Hepatic stellate cell (primary cell): Measurements from ENCODE around the gene LRRC57.
A peak's percentile ranks its signal among the peaks of the same experiment; 100 is the strongest.
"Not testable (repeated sequence)": the region's sequence is repeated elsewhere in the genome, so short reads cannot be mapped to it uniquely, and the experiment has no call there.

ENCODE experiments used
- DNase-seq: peaks from one replicate; pipeline ENCODE4 v3.0.0; 2011; ENCODE audit warnings: low spot score

LRRC57 gene

DNA sequence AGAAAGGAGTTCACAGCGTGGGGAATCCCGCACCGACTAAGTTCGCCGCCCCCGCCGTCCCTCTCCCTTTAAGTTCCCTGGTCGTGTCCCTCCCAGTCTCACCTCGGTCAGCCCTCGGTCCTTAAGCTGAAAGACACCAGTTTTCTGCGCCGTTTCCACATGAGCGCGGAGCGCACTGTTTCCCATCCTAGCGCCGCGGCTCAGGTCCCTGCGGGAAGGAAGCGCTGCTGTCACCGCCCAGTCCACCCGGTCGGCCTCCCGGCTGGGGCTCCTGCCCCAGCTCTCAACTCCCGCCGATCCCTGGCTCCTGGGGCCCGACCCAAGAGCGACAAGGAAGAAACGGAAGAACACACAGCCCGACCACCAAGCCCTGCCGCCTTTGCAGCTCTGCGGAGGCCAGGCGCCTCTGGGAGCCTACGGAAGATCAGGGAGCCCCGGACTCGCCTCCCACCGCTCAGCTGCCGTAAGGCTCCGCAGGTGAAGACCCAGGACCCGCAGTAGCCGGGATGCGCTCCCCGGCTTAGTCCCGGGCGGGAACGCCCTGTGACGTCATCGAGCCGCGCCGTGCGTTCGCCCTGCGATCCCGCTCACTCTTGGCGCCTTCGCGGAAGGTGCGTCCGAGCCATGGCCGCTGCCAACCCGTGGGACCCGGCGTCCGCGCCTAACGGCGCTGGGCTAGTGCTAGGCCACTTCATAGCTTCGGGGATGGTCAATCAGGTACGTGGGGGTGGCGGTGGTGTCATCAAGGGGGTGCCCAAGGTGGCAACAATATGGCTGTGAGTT is at the start of gene LRRC57, which contains the start of gene HAUS2:
Gene LRRC57, minus strand, starts transcription at position 545 of the 783 bp plus-strand sequence. Its CDS starts 359 bp downstream, at position 186.
Gene HAUS2, plus strand, starts transcription at position 590 of the 783 bp plus-strand sequence. Its CDS starts 35 bp downstream, at position 625.
- peak; percentile 90 for DNase-seq

GRCh38 chr15:42595626-42596240 is 47.1 kb upstream of the LRRC57 start:
- no peak for DNase-seq

DNA sequence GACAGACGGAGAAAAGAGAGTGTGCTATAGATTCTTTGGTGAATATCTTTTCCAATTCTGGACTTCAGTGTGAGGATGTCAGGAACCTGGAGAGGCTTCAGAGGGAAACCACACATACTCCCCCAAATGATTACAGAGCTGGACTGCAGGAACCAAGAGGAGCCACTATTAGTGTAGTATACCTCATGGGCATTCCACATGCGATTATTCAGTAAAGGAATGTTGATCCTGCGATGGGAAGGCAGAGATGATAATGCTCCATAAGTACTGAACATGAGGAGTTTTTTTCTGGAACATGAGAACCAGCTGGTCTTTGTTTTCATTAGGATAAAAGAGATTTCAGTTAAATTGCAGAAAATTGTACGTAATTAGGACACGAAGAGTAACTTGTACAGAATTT is 45.5 kb upstream of the LRRC57 start:
- DNase-seq: no peak

DNA sequence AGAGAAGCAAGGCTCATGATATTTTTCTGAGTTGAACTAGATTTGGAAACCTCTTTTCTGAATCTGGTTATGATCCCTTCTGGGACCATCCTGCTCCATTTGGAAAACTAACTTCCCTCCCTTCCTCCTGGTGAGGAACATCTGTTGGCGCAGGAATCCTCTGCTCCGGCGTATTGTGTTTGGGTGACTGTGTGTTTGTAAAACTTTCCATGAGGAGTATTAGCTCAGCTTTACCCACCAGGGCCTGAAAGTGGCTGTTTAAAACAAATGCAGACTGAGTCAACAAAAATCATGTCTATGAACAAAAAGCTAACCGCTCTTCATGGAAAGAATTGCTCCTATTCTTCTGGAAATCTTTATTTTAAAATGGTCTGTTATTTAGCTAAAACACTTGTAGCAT is 44.5 kb upstream of the LRRC57 start:
- no peak for DNase-seq

- DNase-seq: no peak
These were observed 44.1 kb upstream of the LRRC57 start for GRCh38 chr15:42592716-42593115.

DNA sequence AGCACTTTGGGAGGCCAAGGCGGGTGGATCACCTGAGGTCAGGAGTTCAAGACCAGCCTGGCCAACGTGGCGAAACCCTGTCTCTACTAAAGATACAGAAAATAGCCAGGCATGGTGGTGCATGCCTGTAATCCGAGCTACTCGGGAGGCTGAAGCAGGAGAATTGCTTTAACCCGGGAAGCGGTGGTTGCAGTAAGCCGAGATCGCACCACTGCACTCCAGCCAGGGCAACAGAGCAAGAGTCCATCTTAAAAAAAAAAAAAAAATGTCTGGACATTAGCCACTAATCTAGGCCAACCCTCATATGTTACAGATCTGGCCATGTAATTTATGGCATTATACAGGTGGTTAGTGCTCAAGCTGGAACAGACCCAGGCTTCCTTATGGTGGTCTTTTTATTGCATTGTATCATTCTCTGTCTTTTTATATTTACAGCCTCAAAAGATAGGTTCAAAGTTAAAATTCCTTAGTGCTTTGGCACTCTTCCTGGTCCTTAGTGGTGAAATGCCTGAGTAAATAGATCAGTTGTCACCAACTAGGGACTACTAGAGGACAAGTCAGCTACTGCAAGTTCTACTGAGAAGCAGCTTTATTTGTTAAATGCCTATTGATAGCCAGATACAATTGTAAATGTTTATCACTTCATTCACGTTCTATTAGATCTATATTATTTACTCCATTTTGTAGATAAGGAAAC is 42.8 kb upstream of the LRRC57 start:
- DNase-seq: peak; percentile 60

GRCh38 chr15:42590619-42591237 is 42.1 kb upstream of the LRRC57 start:
- no peak for DNase-seq

- no peak for DNase-seq
These were observed 35.6 kb upstream of the LRRC57 start for GRCh38 chr15:42584031-42584765.

DNA sequence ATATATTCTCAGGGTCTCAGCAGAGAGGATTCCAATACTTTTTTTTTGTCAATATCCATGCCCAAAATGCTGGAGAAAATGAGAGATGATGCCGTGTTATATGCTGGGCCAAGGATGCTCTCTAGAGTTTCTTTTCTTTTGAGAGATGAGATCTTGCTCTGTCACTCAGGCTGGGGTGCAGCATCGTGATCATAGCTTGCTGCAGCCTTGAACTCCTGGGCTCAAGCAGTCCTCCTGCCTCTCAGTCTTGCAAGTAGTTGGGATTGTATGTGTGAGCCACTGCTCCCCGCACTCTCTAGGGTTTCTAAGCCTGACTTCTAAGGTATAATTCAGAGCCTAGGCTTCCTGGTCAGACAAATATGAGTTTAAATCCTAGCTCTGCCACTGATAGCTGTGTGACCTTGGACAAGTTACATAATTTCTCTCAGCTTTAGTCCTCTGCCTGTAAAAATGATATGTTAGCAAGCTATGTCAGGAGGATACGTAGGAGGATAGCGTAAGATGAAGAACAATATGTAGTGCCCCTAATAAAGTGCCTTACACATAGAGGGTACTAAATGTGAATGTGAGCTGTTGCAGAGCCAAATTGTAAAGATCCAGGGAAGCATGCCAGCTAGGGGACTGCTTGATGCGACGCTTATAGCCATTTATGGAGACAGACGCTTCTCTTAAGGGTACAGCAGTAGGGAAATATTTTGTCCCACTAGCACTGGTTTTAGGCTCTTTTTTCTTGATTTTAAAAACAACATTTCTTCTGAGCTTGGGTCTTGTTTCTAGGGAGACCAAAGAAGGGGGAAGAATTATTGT is 34.2 kb upstream of the LRRC57 start:
- DNase-seq: no peak

GRCh38 chr15:42581272-42581730 is 32.7 kb upstream of the LRRC57 start:
- peak; percentile 75 for DNase-seq

DNA sequence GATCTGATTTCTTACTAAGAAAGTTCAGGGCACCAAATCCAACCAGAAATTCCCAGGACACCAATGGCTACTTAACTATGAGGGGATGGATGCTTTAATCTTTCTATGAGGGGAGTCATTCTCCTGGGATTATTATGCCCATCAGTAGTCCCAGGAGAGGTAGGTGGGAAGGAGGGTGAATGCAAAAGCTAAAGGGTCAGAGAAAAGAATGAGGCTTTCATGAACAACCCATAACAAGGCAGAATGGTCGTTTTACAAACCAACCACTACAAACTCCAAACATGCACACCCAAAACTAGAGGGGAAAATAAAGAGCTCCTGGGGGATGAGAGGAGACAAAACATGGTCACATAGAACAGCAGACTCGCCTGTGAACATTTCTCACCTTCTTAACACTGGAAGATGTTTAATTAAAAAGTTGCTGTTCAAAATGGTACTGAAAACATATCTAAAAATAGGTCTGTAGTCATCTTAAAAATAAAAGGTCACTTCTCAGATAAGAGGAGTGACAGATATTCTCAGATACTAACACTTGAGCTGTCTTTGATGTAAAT is 30.5 kb upstream of the LRRC57 start:
- DNase-seq: no peak

DNA sequence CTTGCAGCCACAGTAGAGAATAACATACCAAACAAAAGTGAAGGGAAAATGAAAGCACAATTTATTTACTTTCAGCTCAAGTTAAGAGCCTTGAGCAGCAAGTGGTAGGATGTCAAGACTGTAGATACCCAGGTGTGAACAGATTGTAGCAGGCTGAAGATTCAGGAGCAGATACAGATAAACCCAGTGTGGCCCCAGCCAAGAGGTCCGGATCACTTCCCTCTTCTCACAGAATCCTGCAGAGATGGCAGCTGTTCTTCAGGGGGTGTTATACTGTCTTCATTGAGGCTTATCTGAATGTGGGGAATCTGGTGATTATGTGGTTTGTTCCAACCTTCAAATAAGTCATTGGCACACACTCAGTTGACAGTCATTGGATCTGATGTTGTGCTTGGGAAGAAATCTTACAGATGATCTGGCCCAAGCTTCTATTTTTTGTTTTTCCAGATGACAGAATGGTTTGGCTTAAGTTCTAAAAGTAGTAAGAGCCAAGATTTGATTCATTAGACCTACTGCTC is 29.0 kb upstream of the LRRC57 start:
- DNase-seq: peak; percentile 49

GRCh38 chr15:42576776-42577175 is 28.2 kb upstream of the LRRC57 start:
- no peak for DNase-seq

DNA sequence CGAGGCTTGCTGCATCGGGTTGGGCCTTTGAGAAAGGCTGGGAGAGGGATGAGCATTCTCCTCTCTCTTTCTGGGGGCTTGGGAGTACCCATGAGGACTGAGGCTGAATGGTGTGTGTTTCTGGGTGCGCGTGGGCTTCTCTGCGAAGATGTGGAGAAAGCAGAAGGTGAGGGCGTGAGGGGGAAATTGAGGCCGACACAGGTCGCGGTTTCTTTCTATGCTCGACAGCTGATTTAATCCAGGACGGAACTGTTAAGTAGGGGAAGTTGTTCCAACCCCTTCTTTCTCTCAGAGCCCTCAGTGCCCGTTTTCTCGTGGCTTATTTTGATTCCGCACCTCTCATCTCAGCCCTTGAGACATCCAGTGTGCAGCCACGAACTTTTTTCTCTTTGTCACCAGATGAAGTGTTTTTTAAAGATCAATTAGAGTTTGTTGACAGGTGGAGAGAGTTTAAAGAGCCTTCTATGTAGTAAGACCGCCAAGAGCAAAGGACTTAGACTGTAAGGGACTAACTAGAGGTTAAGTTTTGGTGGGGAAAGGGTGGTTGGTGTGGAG is 27.5 kb upstream of the LRRC57 start:
- no peak for DNase-seq

DNA sequence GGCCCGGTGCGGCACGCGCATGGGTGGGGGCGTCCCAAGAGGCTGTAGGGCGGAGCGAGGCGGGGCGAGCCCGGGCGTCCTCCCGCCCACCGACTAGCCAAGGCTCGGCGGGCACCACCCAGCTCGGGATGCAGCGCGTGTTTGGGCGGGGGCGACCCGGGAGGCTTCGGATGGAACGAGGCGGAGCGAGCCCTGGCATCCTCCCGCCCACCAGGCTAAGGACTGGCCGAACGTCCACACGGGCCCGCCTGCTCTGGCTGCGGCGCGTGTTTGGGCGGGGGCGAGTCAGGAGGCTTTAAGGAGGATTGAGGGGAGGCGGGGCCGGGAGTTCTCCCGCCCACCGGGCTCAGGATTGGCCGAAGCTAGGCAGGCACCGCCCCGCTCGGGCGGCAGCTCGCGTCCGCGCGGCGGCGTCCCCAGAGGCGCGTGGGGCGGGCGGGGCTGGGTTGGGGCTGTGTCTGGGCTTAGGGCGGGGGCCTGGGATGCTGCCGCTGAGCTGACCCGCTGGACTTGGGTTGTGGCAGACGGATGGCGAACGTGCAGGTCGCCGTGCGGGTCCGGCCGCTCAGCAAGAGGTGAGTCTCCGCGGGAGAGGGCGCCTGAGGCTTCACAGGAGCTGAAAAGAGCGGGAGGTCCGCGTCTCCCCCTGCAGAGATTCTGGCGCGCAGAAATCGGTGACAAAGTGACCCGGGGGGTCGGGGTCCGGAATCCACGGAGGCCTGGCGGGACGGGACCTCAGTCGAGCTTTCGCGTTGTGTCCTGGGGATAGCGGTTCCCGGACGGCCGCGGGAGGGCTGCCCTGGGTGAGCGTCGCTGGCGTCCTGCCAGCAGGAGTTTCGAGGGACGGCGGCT is 26.8 kb upstream of the LRRC57 start, which contains the start of gene STARD9:
Gene STARD9, plus strand, starts transcription at position 419 of the 852 bp plus-strand sequence. Its CDS starts 110 bp downstream, at position 529.
- peak; percentile 96 for DNase-seq

- DNase-seq: no peak
These were observed 10.1 kb upstream of the LRRC57 start for GRCh38 chr15:42558739-42559138.

- not testable (repeated sequence) for DNase-seq
These were observed 8.1 kb upstream of the LRRC57 start for GRCh38 chr15:42556550-42557207.

DNA sequence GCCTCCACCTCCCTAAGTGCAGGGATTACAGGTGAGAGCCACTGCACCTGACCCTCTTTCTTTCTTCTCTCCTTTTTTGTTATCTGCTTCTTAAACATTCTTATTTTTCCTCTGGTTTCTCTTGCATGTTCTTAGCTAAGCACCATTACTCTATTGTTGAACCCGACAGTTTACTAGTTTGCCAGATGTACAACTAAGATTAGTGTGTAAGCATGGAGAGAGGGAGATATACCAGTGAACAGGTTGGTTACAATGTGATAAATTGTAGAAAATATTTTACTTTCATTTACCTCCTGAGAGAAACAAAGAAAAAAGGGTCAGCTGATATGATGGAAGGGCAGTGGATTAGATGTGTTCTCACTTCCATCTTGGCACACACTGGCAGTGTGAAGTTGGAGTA is 5.0 kb upstream of the LRRC57 start:
- DNase-seq: no peak
